PFSK-1 (cell line): Measurements from ENCODE around the gene FCHO1.

Source experiments
- REST ChIP-seq, 2 experiments: IDR thresholded peaks; 2 replicates each; pipeline versions ENCODE4 v1.6.1 to v1.8.0; 2011 to 2012; ENCODE audit warnings: low read depth in 2 of 2, low read length in 2 of 2, control low read depth in 1 of 2, inconsistent platforms in 1 of 2, mild to moderate bottlenecking in 1 of 2, moderate library complexity in 1 of 2; ENCODE audit not compliant: insufficient read depth in 1 of 2
- SIN3A ChIP-seq: IDR thresholded peaks from 2 replicates; pipeline ENCODE4 v1.6.1; 2012; ENCODE audit warnings: mild to moderate bottlenecking, low read length, moderate library complexity, borderline replicate concordance; ENCODE audit not compliant: insufficient read depth
- TAF1 ChIP-seq: IDR thresholded peaks from 2 replicates; pipeline ENCODE4 v1.6.1; 2012; ENCODE audit warnings: low read length, control low read depth, borderline replicate concordance; ENCODE audit not compliant: insufficient read depth

GRCh38 chr19:17727843-17728242 is 23.4 kb upstream of the FCHO1 start:
- TF ChIP-seq TAF1 = no peak
- no peak for TF ChIP-seq SIN3A
- TF ChIP-seq REST (IDR thresholded peaks at IDR 0.05; ENCODE audit: insufficient read depth in 1 of 2, low read depth in 2 of 2, low read length in 2 of 2) = no peak
